A673 (cell line): ENCODE results near the gene TNFAIP8L3. TPM values are rescaled to one million over a fixed set of nuclear protein-coding genes. Genes with fewer than 3 reads are reported as not detected.
A peak's percentile ranks its signal among the peaks of the same experiment; 100 is the strongest.

Experiments
- BruUV-seq: library from RNA; stranded (reverse); fragments of 400-500 nt; replicated peaks from 2 replicates; lab custom pipeline; 2021; lab: Mats Ljungman, UMichigan
- CTCF ChIA-PET: fragments of 300-600 bp; sonication (Branson Sonifier 250); formaldehyde crosslinking; loops from one replicate; lab custom pipeline; 2022; ENCODE audit warnings: antibody characterized with exemption; lab: Charles Lee
- POLR2A ChIA-PET: fragments of 300-600 bp; sonication (Branson Sonifier 250); formaldehyde crosslinking; loops from one replicate; lab custom pipeline; 2022; ENCODE audit warnings: antibody characterized with exemption; ENCODE audit not compliant: low non-redundant PET; lab: Charles Lee
- DNase-seq: peaks from one replicate; pipeline ENCODE4 v3.0.0-alpha.2; 2015; ENCODE audit warnings: low spot score
- H3K27ac ChIP-seq: fragments of 200-600 bp; sonication (generic); 2 replicates; pipeline ENCODE4 v1.5.1; 2016; ENCODE audit warnings: mixed run types, low read depth, mild to moderate bottlenecking, mixed read lengths, antibody characterized with exemption, low read length; ENCODE audit not compliant: poor library complexity, severe bottlenecking
- H3K27me3 ChIP-seq: fragments of 200-600 bp; sonication (generic); replicated peaks from 2 replicates; pipeline ENCODE4 v1.6.1; 2017; ENCODE audit warnings: mixed run types, low read depth, mild to moderate bottlenecking, mixed read lengths, antibody characterized with exemption, low read length; ENCODE audit not compliant: insufficient read depth, poor library complexity
- H3K36me3 ChIP-seq: fragments of 200-600 bp; sonication (generic); 2 replicates; pipeline ENCODE4 v1.6.1; 2016; ENCODE audit warnings: mixed run types, mild to moderate bottlenecking, mixed read lengths, antibody characterized with exemption, low read length; ENCODE audit not compliant: insufficient read depth, poor library complexity, severe bottlenecking
- H3K4me1 ChIP-seq: fragments of 200-600 bp; sonication (generic); 2 replicates; pipeline ENCODE4 v1.6.1; 2017; ENCODE audit warnings: mixed run types, mild to moderate bottlenecking, mixed read lengths, antibody characterized with exemption, low read length; ENCODE audit not compliant: insufficient read depth, poor library complexity, severe bottlenecking
- H3K4me3 ChIP-seq: fragments of 200-600 bp; sonication (generic); 2 replicates; pipeline ENCODE4 v1.5.1; 2016; ENCODE audit warnings: low read depth, mixed run types, mild to moderate bottlenecking, mixed read lengths, low read length; ENCODE audit not compliant: poor library complexity, severe bottlenecking
- H3K9me3 ChIP-seq: fragments of 200-600 bp; sonication (generic); 2 replicates; pipeline ENCODE4 v1.6.1; 2016; ENCODE audit warnings: mixed run types, low read depth, mild to moderate bottlenecking, mixed read lengths, antibody characterized with exemption, low read length; ENCODE audit not compliant: poor library complexity, severe bottlenecking
- EZH2 ChIP-seq: fragments of 200-600 bp; sonication (generic); IDR thresholded peaks from 2 replicates; pipeline ENCODE4 v1.6.1; 2017; ENCODE audit warnings: borderline replicate concordance, low read depth, mild to moderate bottlenecking, mixed read lengths, antibody characterized with exemption, low read length; ENCODE audit not compliant: poor library complexity, severe bottlenecking
- intact Hi-C: fragments of 100-400 bp; cut with micrococcal nuclease; formaldehyde crosslinking; loops from one replicate; pipeline ENCODE4 v1.10.0; 2022; ENCODE audit not compliant: unreplicated experiment
- total RNA-seq: library from RNA; stranded (reverse); gene quantifications from 2 replicates; pipeline ENCODE4 v1.2.3, GENCODE V29; 2021
- TF ChIP-seq, protein P1 (sequence below): fragments of 300-800, 200-600 bp; sonication (generic); conservative IDR thresholded peaks from 2 replicates; pipeline ENCODE4 v1.5.1; 2017; ENCODE audit warnings: low read depth, mild to moderate bottlenecking, antibody characterized with exemption, low read length, moderate library complexity, mixed read lengths

TNFAIP8L3 gene
- total RNA-seq, 1 experiment from 2014 or later: 0.15 TPM

DNA sequence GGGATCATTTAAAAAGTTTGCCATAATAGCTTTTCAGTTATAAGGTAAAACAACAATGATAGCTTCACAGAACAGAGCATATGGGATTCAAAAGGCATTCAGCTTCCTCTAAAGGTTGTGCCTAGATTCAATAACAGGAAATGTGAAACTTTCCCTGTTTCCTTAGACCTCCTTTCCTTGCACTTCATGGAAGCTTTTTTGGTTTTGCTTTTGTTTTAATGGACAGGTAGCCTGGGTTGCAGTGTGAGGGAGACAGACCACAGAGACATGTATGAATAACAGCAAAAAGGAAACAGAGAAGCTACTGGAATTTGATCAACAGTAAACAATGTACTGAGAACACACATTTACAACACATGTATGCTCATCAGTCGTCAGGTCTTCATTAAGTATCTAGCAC, 2.3 kb upstream of the TNFAIP8L3 start:
- peaks cover 67% of the 10 kb centered on the region for H3K27me3 ChIP-seq
- DNase-seq: no peak
- no TSS peak for BruUV-seq
- no peaks in the 10 kb centered on the region for H3K9me3 ChIP-seq
- peaks cover 8% of the 10 kb centered on the region for H3K4me1 ChIP-seq
- no peaks in the 10 kb centered on the region for H3K36me3 ChIP-seq
- no peak overlapping the region for H3K27ac ChIP-seq
- CTCF ChIA-PET: no interaction called here
- TF ChIP-seq, protein P1, sequence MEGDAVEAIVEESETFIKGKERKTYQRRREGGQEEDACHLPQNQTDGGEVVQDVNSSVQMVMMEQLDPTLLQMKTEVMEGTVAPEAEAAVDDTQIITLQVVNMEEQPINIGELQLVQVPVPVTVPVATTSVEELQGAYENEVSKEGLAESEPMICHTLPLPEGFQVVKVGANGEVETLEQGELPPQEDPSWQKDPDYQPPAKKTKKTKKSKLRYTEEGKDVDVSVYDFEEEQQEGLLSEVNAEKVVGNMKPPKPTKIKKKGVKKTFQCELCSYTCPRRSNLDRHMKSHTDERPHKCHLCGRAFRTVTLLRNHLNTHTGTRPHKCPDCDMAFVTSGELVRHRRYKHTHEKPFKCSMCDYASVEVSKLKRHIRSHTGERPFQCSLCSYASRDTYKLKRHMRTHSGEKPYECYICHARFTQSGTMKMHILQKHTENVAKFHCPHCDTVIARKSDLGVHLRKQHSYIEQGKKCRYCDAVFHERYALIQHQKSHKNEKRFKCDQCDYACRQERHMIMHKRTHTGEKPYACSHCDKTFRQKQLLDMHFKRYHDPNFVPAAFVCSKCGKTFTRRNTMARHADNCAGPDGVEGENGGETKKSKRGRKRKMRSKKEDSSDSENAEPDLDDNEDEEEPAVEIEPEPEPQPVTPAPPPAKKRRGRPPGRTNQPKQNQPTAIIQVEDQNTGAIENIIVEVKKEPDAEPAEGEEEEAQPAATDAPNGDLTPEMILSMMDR: no peak
- no peak for TF ChIP-seq EZH2
- H3K4me3 ChIP-seq: no peak overlapping the region
- intact Hi-C loops: loop anchor here (2.0 kb wide), 1 partner anchor 24 kb away; no protein-coding TSS in a partner anchor
- POLR2A ChIA-PET: no interaction called here

- H3K9me3 ChIP-seq: no peaks in the 10 kb centered on the region
- no peaks in the 10 kb centered on the region for H3K36me3 ChIP-seq
- TF ChIP-seq, protein P1: no peak
- TF ChIP-seq EZH2: peak; percentile 74
- BruUV-seq: no TSS peak
- H3K4me3 ChIP-seq: no peak overlapping the region
- intact Hi-C loops: loop anchor here (2.0 kb wide), 1 partner anchor 23 kb away; no protein-coding TSS in a partner anchor
- peaks cover 8% of the 10 kb centered on the region for H3K4me1 ChIP-seq
- peaks cover 78% of the 10 kb centered on the region for H3K27me3 ChIP-seq
- DNase-seq: no peak
- POLR2A ChIA-PET: no interaction called here
- CTCF ChIA-PET: no interaction called here
- no peak overlapping the region for H3K27ac ChIP-seq
Observed at GRCh38 chr15:51095681-51096331, 1.1 kb upstream of the TNFAIP8L3 start.

DNA sequence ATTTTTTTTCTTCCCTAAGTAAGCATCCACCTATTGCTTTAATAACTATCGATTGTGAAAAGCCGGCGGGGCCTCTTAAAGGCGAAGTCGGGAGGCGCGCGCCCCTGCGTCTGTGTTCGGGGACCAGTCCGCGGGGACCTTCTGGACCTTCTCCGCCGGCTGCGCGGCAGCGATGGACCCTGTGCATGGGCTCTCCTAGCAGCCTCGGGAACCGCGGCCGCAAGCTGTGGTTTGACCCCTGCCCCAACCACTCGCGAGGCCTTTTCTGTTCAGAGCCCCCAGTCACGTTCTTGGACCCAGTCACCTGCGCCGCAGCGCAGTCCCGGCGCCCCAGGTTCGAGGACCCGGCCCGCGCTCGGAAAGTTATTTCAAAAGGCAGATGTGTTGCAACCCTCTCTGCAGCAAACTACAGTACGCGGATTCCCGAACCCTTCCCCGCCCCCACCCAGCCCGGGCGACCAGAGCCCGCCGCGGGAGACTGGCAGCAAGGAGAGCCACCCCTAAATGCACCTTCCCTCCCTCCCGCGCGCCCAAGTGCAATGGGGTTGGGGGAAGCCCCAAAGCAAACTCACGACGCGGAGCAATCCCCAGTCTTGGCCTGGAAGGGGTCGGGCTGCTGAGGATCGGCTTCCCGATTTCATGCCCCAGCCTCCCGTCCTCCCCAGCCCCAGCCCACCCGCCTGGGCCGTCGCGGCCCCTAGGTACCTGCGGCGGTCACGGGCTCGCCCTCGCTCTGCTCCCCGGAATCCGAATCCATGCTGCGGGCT, 684 bp downstream of the TNFAIP8L3 start:
- H3K27me3 ChIP-seq: peaks cover 96% of the 10 kb centered on the region
- no peaks in the 10 kb centered on the region for H3K9me3 ChIP-seq
- CTCF ChIA-PET: no interaction called here
- H3K4me3 ChIP-seq: peak overlapping the region; percentile 39
- no peak overlapping the region for H3K27ac ChIP-seq
- TF ChIP-seq, protein P1: no peak
- TF ChIP-seq EZH2: peak; percentile 94
- H3K36me3 ChIP-seq: no peaks in the 10 kb centered on the region
- no TSS peak for BruUV-seq
- DNase-seq: peak; percentile 18
- intact Hi-C loops: no loop called here
- peaks cover 4% of the 10 kb centered on the region for H3K4me1 ChIP-seq
- POLR2A ChIA-PET: no interaction called here
